DOHH2 (cell line): ENCODE data around the gene SMC1B.

Experiments
- H3F3A ChIP-seq: fragments of 200-600 bp; sonication (generic), shearing (Covaris generic); 2 replicates; pipeline ENCODE4 v1.6.0; 2016; ENCODE audit warnings: antibody characterized with exemption, mild to moderate bottlenecking; ENCODE audit not compliant: control insufficient read depth, insufficient read depth
- H3K27ac ChIP-seq: fragments of 200-600 bp; sonication (generic); 2 replicates; pipeline ENCODE4 v1.5.1; 2014; ENCODE audit warnings: low read depth, mild to moderate bottlenecking, low read length, moderate library complexity
- H3K27me3 ChIP-seq: fragments of 200-600 bp; sonication (generic); 2 replicates; pipeline ENCODE4 v1.6.1; 2014; ENCODE audit warnings: mild to moderate bottlenecking, low read length, mixed read lengths; ENCODE audit not compliant: control insufficient read depth
- H3K36me3 ChIP-seq: fragments of 200-600 bp; sonication (generic); 2 replicates; pipeline ENCODE4 v1.6.1; 2014; ENCODE audit warnings: mild to moderate bottlenecking, low read length, moderate library complexity, mixed read lengths; ENCODE audit not compliant: control insufficient read depth
- H3K4me1 ChIP-seq: fragments of 200-600 bp; sonication (generic); 2 replicates; pipeline ENCODE4 v1.6.1; 2014; ENCODE audit warnings: mild to moderate bottlenecking, low read length, mixed read lengths; ENCODE audit not compliant: control insufficient read depth
- H3K4me2 ChIP-seq: fragments of 200-600 bp; sonication (generic); 2 replicates; pipeline ENCODE4 v1.6.0; 2014; ENCODE audit warnings: mild to moderate bottlenecking, low read length, moderate library complexity
- H3K4me3 ChIP-seq: fragments of 200-600 bp; sonication (generic); 2 replicates; pipeline ENCODE4 v1.5.1; 2014; ENCODE audit warnings: mild to moderate bottlenecking, low read length, mixed read lengths
- H3K79me2 ChIP-seq: fragments of 200-600 bp; sonication (generic); 2 replicates; pipeline ENCODE4 v1.6.1; 2014; ENCODE audit warnings: mild to moderate bottlenecking, low read length, mixed read lengths; ENCODE audit not compliant: control insufficient read depth
- H3K9me2 ChIP-seq: fragments of 200-600 bp; sonication (generic); replicated peaks from 2 replicates; pipeline ENCODE4 v1.6.1; 2014; ENCODE audit warnings: mild to moderate bottlenecking, low read length, mixed read lengths; ENCODE audit not compliant: control insufficient read depth
- H3K9me3 ChIP-seq: fragments of 200-600 bp; sonication (generic); 2 replicates; pipeline ENCODE4 v1.6.1; 2014; ENCODE audit warnings: antibody characterized with exemption, low read length, mixed read lengths; ENCODE audit not compliant: control insufficient read depth, insufficient read depth
- H4K20me1 ChIP-seq: fragments of 200-600 bp; sonication (generic); 2 replicates; pipeline ENCODE4 v1.6.0; 2014; ENCODE audit warnings: low read depth, mild to moderate bottlenecking, antibody characterized with exemption, low read length, moderate library complexity; ENCODE audit not compliant: control insufficient read depth, insufficient read depth
- CTCF ChIP-seq: fragments of 200-600 bp; sonication (generic); IDR thresholded peaks from one replicate; pipeline ENCODE4 v1.5.1; 2014; ENCODE audit warnings: antibody characterized with exemption, mild to moderate bottlenecking, low read depth, low read length; ENCODE audit not compliant: poor library complexity, severe bottlenecking
- EZH2phosphoT487 ChIP-seq: fragments of 200-600 bp; sonication (generic); IDR thresholded peaks from 2 replicates; pipeline ENCODE4 v1.6.1; 2017; ENCODE audit warnings: borderline replicate concordance, mild to moderate bottlenecking, antibody characterized with exemption, low read length, moderate library complexity, mixed read lengths

SMC1B gene

GRCh38 chr22:45413013-45413367 is 409 bp downstream of the SMC1B start:
- no peak overlapping the region for H3K4me2 ChIP-seq
- no peaks in the 10 kb centered on the region for H3F3A ChIP-seq
- H3K4me1 ChIP-seq: no peaks in the 10 kb centered on the region
- TF ChIP-seq CTCF (no peak), EZH2phosphoT487 (no peak)
- no peaks in the 10 kb centered on the region for H3K79me2 ChIP-seq
- no peaks in the 10 kb centered on the region for H4K20me1 ChIP-seq
- H3K9me3 ChIP-seq: no peaks in the 10 kb centered on the region
- H3K4me3 ChIP-seq: no peak overlapping the region
- no peaks in the 10 kb centered on the region for H3K36me3 ChIP-seq
- no peaks in the 10 kb centered on the region for H3K27me3 ChIP-seq
- no peaks in the 10 kb centered on the region for H3K9me2 ChIP-seq
- no peak overlapping the region for H3K27ac ChIP-seq

- H4K20me1 ChIP-seq: no peaks in the 10 kb centered on the region
- no peak overlapping the region for H3K4me3 ChIP-seq
- H3K9me2 ChIP-seq: no peaks in the 10 kb centered on the region
- H3K27me3 ChIP-seq: no peaks in the 10 kb centered on the region
- H3K9me3 ChIP-seq: no peaks in the 10 kb centered on the region
- no peaks in the 10 kb centered on the region for H3K79me2 ChIP-seq
- TF ChIP-seq EZH2phosphoT487: no peak
- TF ChIP-seq CTCF: no peak
- no peak overlapping the region for H3K4me2 ChIP-seq
- no peaks in the 10 kb centered on the region for H3K4me1 ChIP-seq
- H3K27ac ChIP-seq: no peak overlapping the region
- H3K36me3 ChIP-seq: no peaks in the 10 kb centered on the region
- no peaks in the 10 kb centered on the region for H3F3A ChIP-seq
These were observed 5.6 kb downstream of the SMC1B start for GRCh38 chr22:45407793-45408192.

- no peaks in the 10 kb centered on the region for H3K9me2 ChIP-seq
- H3K27me3 ChIP-seq: peaks cover 15% of the 10 kb centered on the region
- H3K36me3 ChIP-seq: no peaks in the 10 kb centered on the region
- no peaks in the 10 kb centered on the region for H3K4me1 ChIP-seq
- H3K4me2 ChIP-seq: no peak overlapping the region
- H3K4me3 ChIP-seq: no peak overlapping the region
- H3F3A ChIP-seq: no peaks in the 10 kb centered on the region
- no peak for TF ChIP-seq CTCF
- no peak for TF ChIP-seq EZH2phosphoT487
- no peaks in the 10 kb centered on the region for H4K20me1 ChIP-seq
- H3K79me2 ChIP-seq: no peaks in the 10 kb centered on the region
- H3K27ac ChIP-seq: no peak overlapping the region
- no peaks in the 10 kb centered on the region for H3K9me3 ChIP-seq
These were observed 10.9 kb downstream of the SMC1B start for GRCh38 chr22:45402466-45402985.
